ENCODE results near the gene SIL1.

GRCh38 chr5:138955013-138955660, 243.0 kb downstream of the SIL1 start:
- TF ChIP-seq FOXM1 (IDR thresholded peaks at IDR 0.05; ENCODE audit: borderline replicate concordance, low read depth) (no peak), TCF12 (IDR thresholded peaks at IDR 0.05; ENCODE audit: low read depth) (no peak), TAF1 (IDR thresholded peaks at IDR 0.05; ENCODE audit: low read depth) (no peak), EGR1 (IDR thresholded peaks at IDR 0.05) (no peak), EP300 (IDR thresholded peaks at IDR 0.05; ENCODE audit: borderline replicate concordance) (no peak), REST (IDR thresholded peaks at IDR 0.05; ENCODE audit: low read depth) (no peak), MAX (IDR thresholded peaks at IDR 0.05) (no peak), YY1 (IDR thresholded peaks at IDR 0.05; ENCODE audit: low read depth) (no peak), CREB1 (IDR thresholded peaks at IDR 0.05; ENCODE audit: low read depth) (no peak), RAD21 (IDR thresholded peaks at IDR 0.05; ENCODE audit: low read depth) (no peak), TEAD4 (IDR thresholded peaks at IDR 0.05) (no peak)
